GM18907 (cell line): ENCODE measurements around the gene C10orf143.
"Not testable (repeated sequence)": the region's sequence is repeated elsewhere in the genome, so short reads cannot be mapped to it uniquely, and the experiment has no call there.

Experiments used
- ATAC-seq: cut with Tn5 transposase; IDR thresholded peaks from one replicate; pipeline ENCODE4 v1.9.1; 2021; ENCODE audit warnings: mild to moderate bottlenecking, moderate library complexity; ENCODE audit not compliant: unreplicated experiment

The C10orf143 gene

DNA sequence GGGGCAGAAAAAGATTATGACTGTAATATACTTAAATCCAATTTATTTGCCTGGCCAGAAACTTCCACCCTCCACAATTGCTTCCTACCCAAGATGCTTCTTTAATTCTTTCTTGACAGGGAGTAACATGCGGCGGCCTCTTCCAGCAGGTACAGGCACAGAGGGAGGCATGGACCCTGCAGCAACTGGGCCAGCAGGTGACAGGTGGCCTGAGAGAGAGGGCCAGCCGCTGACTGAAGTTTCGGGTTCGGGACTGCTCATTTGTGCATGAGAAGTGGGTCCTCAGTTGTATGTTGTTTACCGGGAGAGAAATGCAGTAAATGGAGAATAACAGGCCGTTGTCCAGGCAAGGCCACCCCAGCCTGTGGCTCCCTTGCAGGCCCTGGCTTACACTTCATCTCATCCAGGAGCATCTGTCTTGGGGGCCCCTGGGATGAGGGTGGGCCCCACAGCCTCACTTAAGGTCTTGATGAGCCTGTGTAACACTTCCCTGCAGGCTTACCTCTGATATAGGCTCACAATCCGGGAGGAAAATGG lies 72.5 kb downstream of the C10orf143 start:
- no peak for ATAC-seq

DNA sequence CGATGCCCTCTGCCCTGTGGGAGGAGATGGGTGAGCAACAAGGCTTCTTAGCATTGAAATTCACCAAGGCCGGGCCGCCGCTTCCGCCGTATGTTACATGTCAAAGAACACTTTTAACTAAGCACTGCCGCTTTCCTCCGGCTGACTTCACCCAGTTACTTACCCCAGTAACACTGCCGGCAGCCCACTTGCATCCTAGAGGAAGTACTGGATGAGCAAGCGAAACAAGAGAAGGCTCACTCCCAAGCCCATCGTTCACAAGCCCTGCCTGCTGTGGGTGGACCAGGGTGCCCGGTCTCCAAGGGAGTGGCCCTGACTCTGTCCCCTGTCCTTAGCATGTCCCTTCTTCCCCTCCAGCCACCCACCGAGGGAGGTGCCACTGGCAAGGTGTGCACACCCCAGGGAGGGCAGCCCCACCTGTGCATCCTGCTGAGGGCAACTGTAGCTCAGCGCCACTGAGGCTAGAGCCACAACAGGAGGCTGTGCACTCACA lies 73.4 kb downstream of the C10orf143 start:
- ATAC-seq = no peak

DNA sequence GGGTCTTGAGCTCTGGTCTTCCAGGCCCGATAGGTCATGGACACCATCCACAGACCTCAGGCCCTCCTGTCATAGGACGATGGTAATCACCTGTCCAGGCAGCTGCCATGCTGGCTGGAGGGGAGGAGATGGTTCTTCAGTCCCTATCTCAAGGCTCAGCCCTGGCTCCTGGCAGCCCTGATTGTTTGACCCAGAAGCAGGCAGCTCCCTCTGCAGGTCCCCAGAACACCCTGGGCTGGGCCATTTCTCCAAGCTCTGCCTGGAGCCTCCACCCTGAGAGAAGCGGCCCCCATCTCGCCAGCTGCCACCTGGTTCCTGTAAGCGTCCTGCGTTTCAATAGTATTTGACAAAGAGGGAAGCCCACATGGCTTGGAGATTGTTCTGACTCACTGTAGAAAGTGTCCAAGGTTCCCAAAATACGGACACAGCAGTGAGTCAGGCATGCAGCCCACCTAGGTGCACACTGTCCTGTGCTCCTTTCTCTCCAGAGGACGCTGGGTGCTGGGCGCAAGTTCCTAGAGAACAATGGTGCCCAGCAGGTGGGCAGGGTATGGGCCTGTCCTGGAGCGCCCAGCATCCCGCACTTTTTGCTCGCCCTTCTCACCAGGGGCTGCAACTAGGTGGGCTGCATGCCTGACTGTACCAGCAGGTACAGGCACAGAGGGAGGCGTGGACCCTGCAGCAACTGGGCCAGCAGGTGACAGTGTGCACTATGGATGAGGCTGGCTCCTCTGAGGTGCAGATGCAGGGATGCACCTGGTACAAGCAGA lies 74.1 kb downstream of the C10orf143 start:
- ATAC-seq = no peak

DNA sequence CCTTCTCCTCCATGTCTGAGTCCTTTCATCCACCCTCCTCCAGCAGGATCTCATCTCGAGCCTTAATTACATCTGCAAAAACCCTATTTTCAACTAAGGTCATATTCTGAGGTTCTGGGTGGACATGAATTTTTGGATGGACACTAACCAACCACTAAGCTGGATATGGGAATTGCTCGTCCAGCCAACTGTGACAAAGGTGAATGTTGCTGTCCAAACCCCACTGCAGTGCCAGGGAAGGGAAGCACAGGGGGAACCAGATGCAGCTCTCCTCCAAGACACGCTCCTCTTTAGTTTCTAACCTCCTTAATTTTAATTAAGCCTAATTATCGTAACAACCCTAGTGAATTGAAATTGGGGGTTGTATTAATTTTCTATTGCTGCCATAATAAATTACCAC lies 81.4 kb downstream of the C10orf143 start:
- no peak for ATAC-seq

DNA sequence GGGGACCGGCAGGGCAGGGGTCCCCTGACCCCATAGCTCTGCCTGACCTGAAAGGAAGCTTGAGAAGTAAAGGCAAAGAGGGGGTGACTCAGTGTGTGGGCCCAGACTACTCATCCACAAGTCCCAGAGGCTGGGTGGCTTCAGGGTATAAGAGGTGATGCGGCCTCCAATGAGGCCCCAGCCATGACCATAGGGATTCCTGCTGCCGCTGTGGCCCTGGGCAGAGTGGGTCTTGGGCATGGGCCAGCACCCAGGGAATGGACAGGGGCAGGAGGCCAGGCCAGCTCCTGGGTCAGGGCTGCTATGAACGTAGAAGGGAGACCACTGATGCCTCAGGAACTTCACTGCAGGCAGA lies 82.2 kb downstream of the C10orf143 start:
- no peak for ATAC-seq

DNA sequence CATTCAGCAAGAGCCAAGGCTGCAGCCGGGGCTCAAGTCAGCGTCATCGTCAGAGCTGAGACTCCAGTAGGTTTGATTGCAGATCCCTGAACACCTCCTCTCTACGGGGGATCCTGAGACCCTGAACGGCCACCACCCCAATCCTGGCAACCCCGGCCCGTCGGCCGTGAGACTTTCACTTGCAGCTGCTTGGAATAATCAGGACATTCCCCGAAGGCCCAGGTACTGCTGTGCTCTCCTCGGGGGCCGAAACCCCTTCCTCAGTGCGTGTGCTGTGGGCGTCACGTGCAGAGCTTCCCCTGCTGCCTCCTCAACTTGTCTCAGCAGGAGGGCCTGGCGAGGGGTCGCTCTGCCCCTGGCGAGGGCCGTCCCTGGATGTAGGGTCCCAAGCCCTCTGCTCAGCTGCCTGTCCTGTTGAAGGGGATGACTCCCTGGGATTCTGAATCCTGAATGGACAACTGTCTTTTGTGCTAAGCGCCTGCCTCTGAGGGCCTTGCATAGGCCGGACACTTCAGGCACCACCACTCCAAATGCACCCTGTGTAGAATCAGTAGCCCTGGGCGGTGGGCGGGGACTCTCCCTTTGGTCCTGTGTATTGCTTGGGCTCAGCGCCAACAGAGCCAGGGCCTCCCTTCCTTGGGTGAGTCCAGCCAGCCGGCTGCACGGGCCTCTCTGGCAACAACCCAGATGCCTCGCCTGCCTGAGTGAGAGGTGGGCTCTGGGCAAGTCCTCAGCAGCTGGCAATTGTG lies 82.7 kb downstream of the C10orf143 start:
- ATAC-seq = no peak

DNA sequence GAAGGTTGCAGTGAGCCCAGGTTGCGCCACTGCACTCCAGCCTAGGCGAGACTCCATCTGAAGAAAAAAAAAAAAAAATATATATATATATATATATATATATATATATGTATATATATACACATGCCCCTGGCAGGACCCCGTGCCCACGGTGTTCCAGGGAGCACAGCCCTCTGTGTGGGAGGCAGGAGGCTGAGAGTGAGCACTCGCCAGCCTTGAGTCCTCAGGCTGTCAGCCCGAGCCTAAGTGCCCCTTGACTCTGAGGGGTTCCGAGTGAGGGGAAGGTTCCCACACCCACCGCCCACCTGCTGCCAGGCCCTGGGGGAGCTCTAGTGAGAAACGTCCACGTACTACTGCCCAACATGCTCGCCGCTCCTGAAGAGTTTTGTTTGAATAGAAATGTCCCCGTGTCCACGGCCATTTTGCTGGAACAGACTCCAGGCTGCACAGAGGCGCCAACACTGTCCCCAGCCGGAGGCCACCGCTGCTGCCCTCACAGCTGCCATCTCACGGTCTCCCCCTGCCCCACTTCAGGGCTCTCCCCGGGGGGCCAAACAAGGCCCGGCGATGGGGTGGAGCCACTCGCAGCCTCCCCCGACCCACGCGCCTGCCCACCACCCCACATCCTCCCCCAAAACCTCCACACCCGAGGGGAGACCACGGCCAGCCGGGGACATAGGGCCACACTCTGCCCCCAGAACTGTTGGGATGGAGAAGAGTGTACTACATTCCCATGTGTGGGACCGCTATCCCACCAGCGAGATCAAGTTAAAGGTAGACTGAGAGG lies 83.8 kb downstream of the C10orf143 start:
- ATAC-seq = no peak

DNA sequence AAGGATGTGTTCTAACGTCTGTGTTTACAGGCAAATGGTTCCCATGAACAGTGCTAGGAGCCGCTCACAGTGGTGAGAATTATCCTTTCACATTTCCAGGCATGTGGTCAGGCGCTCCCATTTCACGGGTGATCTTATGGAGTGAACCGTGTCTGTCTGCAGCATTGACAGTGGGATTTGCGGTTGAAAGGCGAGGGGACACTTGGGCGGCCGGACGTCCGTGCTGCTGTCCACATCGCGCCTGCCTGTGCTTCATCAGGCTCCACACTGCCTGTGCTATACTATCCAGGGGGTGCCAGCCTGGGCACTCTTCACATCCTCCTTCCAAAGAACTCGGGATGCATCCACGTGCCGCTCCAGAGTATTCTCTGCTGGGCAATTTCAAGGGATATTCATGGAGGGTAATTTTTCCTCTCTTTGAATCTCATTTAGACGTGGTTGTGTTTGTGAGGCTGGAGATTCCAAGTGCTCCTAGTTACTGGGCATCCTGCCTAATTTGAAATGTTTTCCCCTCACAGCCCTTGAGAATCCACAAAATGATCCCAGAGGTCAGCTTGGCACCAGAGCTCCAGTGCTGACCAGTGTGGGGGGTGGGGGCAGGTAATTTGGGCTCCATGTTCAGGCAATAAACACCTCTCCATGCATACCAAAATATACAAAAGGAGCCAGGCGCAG lies 84.7 kb downstream of the C10orf143 start:
- no peak for ATAC-seq

DNA sequence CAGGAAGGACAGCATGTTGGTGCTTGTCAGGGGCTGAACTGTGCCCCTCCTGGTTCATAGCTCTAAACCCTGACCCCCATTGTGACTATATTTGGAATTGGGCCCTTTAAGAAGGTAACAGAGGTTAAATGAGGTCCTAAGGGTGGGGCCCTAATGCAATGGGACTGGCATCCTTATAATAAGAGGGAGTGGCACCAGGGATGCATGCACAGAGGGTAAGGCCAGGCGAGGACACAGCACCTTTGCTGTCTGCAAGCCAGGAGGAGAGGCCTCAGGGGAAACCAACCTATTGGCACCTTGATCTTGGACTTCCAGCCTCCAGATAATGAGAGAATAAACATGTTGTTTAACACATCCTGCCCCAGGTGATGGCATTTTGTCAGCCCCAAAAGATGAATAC lies 85.3 kb downstream of the C10orf143 start:
- ATAC-seq = no peak

DNA sequence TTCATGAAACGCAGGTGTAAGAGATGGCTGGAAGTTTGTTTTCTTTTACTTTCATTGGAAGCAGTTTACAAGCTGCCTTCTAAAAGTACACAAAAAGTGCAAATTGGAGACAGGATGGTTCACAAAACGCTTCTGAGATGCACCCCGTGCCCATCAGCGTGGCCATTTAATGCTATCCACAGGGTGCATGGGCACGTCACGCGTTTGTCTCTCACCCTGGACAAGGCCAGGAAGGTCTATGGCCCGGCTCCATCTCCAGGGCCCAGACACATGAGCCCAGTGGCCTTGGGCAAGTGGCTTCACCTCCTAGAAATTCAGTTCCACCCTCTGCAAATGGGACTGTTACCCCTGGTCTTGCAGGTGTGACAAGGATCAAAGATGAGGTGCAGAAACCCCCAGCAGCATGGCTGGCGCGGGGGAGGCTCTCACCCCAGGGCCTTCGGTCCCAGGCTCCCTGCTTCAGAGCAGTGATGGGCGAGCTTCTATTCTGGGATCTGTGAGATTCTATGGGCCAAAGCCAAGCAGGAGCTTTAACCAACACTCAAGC lies 85.8 kb downstream of the C10orf143 start:
- no peak for ATAC-seq

DNA sequence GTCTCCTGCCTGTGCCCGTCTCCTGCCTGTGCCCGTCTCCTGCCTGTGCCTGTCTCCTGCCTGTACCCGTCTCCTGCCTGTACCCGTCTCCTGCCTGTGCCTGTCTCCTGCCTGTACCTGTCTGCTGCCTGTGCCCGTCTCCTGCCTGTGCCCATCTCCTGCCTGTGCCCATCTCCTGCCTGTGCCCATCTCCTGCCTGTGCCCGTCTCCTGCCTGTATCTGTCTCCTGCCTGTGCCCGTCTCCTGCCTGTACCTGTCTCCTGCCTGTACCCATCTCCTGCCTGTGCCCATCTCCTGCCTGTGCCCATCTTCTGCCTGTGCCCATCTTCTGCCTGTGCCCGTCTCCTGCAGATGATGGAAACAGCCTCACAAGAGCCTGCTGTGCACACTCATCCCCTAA lies 86.3 kb downstream of the C10orf143 start:
- ATAC-seq = not testable (repeated sequence)

DNA sequence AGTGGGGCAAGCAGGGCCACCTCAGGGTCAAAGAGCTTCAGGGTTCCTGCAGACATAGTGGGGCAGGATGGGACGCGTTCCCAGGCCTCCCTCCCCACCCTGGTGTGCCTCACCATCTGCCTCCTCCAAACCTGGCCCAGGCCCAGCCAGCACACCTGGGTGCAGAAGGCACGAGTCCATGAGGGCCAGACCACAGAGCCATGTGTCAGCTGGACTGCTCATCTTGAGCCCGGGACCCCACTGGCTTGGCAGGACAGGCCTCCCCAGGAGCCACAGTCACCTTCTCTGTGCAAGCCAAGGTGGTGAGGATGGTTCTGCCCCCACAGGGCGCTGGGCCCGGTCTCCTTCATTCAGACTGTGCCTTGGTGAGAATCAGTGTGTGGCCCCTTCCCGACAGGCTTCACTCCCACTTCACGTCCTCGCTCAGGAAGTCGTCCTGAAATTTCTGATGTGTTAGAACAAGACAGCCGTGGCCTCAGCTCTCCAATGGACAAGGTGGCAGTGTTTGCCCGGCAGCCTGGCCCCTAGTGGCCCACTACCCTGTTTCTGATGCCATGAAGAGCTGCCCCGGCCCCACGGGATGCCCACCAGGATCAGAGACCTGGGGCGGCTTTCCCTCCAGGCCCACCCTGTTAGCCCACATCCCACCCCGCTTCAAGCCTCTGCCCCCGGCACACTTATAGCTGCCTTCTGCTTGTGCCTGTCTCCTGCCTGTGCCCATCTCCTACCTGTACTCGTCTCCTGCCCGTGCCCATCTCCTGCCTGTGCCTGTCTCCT lies 87.0 kb downstream of the C10orf143 start:
- no peak for ATAC-seq

DNA sequence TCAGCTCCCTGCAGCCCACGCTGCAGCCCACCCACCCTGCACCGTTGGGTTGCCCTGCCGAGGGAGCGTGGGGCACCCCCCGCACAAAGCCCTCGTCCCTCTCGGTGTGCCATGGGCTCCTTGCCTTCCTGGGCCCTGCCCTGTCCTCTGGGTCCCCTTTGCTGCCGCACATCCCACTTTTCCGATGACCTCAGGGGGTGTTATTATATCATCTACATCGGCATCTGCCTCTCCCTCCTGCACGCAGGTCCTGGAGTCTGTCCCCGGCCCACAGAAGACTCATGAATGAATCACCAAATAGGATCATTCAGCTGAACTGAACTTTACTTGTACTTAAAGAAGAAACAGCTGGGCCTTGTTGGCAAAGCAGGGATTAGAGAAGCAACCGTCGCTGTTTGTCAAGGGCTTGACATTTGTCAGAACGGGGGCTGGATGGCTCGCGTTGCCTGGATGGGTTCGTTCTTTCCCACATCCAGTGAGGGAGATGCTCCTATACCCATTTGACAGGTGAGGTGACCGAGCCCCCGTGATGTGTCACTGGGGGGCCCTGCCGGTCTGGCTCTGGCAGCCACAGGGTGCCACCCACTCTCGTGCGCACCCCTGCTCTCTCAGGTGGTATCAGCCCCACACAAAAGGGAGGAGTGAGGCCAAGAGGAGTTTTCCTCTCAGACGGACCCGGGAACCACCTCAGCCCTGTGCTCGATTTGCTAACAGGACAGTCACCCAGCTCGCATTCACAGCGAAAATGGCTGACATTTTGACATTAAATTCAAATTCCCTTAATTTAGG lies 87.9 kb downstream of the C10orf143 start:
- no peak for ATAC-seq

DNA sequence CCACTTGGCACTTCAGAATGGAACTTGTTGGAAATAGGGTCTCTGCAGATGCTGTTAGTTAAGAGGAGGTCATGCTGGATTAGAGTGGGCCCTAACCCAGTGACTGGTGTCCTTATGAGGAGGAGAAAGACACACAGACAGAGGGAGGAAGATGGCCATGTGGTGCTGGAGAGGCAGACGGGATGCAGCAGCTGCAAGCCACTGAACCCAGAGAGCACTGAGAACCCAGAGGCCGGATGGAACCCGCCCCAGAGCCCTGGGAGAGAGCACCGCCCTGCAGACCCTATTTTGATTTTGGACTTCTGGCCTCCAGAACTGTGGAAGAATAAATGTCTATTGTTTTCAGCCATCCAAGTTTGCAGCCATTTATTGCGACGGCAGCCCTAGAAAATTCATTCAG lies 88.5 kb downstream of the C10orf143 start:
- no peak for ATAC-seq

DNA sequence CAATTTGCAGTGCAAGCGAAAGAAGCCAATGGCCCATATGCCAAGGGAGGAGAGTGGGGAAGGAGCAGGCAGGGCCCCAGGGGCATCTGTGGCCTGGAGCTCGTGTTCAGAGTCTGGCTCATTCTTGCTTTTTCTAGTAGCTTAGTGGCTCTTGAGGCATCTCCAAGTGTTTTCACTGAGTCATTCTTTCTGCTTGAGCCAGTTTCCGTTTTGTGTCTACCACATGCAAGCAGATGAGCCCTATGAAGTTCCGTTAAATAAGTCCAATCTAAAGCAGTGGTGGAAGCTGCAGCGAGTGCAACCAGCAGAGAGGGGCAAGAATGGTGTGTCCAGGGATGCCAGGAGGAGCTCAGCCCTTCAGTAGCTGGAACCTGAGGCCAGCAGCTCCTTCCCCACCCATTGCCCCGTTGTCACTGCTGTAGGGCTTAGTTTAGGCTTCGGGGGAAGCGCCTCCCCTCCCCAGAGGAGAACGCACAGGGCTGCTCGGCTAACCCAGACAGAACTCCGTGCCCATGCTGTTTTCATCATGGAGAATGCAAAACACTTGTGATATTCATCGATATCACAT lies 89.2 kb downstream of the C10orf143 start:
- no peak for ATAC-seq

DNA sequence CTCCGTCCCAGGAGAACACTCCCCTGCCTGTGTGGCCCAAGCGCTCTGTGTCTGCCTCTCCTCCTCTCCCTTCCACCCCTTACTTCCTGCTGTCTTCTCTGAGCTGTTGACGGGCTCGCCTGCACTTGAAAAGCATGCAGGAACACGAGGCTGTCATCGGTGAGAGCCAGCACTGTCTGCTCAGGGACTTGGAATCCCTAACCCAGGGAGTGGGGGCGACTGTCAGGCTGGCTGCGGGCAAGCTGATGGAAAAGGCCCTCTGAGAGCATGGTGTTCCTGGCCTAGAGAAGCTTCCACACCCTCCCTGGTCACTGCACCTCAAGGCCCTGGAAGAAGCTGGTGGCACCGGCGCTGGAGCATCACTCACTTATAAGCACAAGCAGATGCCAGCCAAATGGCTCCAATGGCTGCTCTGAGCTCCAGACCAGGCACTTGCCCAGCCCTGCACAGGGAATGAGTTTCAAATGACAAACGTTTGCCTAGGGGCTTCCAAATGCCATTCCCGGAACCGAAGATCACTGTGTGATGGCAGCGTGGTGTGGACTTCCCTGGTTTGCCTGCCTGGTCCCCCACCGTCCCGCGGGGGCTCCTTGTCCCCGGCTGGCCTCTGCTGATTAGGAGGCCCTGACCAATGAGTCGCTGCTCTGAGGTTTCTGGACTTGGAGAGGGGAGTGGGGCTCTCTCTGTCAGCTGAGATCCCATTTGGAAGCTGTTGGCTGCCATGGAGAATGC lies 89.8 kb downstream of the C10orf143 start:
- ATAC-seq = no peak

DNA sequence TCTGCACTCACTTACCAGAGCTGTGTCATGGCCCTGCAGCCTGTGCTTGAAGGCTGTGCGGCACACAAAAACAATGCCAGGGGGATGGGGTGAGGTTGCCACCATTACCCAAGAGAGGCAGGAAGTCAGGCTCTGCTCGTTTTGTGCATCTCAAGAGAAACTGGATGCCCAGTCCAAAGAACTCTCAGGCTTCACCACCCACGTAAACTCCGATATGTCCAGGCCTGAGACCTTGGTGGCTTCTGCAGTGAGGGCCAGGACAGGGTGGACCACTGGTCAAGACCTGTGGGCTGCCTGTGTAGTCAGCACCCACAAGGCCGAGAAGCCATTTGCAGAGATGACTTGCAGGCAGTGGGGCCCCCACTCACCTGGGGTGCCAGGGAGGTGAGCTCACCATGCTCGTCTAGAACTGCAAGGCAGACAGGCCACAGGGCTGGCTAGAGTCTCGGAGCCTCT lies 91.9 kb downstream of the C10orf143 start:
- ATAC-seq = no peak

DNA sequence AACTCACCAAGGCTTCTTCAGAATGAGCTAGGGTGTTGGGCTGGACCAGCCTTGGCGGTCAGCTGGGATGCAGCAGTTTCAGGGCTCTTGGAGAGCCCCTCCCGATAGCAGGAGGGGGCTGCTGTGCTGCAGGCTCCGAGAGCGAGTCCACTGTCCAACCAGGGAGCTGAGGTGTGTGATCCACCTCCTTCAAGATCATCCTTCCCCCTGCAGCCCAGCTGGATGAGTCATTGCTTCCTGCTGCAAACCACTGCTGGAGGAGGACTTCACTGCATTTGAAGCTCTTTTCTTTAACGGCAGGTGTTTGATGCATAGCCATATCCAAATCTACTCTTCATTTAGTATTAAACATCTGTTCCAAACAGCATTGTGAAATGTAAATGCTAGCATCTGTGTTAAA lies 92.4 kb downstream of the C10orf143 start:
- no peak for ATAC-seq
